Left renal cortex interstitium (tissue), 4 donors: ENCODE measurements around the gene NCKAP5L. TPM values are rescaled to one million over a fixed set of nuclear protein-coding genes. Genes with fewer than 3 reads are reported as not detected.

Source experiments
- DNase-seq, 4 donors: peaks; one replicate each; pipeline ENCODE4 v3.0.0-alpha.2; 2013; ENCODE audit warnings: low read depth in 4 of 4, low spot score in 2 of 4, missing footprints in 1 of 4
- polyA plus RNA-seq, 4 donors: library from polyadenylated mRNA; unstranded; fragments of 120-200 nt; gene quantifications; one replicate each; pipeline ENCODE4 v1.2.1, GENCODE V29; 2013; ENCODE audit not compliant: insufficient read length in 4 of 4

NCKAP5L gene
- polyA plus RNA-seq, 4 donors, result 13.4 to 27.1 (median 21.8) TPM

DNA sequence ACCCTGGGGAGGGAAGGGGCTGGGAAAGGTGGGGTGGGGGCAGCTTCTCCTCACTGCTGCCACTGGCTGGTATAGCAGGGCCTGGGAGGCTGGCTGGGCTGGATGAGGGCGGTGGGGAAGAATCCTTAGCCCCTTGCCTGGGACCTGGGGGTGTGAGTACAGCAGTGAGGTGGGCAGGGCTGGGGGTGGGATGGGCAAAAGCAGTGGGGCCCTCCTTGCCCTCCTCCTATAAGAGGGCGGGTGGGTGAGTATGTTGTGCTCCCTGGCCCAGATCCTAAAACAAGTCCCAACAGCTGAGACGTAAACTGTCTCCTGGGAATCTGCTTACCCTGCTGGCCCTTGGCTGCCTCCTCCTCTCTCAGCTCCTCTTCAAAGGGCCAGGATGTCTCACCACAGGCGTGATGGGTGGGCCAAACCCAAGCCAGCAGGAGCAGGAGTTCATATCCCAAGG, 2.2 kb downstream of the NCKAP5L start:
- DNase-seq, result no peak

DNA sequence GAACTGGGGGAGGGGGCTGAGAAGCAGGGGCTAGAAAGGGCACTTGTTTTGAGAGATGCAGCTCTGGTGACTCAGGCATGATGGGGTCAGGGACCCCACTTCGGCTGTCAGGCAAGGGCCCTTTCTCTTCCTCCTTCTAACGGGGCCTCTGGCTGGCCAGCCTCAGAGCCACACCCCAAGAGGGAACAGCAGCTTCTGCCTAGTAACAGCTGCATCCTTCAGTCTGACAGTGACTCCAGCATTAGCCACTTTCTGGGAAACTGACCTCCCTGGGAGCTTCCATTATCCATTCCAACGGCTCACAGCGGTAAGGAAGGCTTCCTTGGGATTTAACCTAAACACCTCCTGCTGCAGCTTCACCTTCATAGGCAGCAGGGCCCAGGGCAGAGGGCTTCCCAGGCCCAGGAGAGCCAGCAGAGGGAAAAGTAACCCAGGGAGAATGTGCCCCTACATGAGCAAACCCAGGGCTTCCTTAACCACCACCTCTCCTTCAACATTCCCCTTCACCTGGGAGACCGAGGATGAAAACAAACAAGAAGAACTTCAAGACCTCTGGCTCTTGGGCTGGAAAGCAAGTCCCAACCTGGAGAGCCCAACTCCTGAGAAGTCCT, 2.7 kb downstream of the NCKAP5L start:
- DNase-seq, result no peak

DNA sequence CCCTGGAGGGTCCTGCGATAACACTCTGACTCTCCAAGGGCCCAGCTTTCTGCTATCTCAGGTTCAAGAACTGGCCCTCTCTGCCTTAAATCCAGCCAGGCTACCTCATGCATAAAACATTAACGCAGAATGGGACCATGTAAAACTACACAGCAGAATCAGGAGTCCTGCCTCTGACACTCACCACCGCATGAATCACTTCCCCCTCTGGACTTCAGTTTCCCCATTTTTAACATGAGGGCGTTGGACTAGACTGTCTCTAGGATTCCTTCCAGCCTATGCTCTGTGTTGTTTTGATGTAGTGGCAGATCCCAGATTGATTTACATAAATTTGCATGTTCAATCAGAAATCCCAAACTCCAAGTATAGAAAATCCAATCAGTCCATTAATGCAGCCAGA, 3.3 kb downstream of the NCKAP5L start:
- DNase-seq, result no peak

DNA sequence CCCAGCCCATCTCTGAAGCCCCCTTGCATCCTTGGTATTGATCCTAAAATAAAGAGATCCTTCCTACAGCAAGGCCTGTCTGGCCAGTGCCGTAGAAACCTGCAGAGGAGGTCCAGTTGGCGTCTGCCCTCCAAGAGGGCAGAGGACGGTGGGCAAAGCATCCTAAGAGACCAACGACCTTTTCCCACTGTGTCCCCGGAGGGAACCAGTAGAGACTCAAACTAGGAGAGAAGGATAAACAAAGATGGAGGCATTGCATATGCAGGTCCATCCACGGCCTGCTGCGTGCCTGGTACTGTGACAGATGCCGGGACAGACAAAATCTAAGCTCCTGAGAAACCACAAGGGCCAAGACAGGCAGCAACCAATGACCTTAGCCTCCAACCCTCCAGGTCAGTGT, 3.8 kb downstream of the NCKAP5L start:
- DNase-seq, result no peak

DNA sequence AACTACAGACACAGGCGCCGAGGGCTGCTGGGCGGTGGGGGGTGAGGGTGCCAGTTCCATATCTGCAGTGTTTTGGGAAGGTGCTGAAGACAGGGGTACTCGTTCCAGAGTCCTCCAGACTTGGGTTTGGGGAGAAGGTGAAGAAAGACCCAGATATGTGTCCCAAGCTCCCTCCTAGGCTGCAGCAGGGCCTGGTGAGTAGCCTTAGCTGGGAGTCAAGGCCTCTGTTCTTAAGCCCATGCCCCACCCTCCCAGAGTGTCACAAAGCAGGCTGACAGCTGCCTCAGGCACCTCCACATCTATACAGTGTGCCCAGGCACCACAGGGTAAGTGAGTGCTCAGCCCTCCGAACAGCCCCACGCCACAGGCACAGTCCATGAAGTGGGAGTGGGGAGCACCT, 4.3 kb downstream of the NCKAP5L start:
- DNase-seq, result no peak

DNA sequence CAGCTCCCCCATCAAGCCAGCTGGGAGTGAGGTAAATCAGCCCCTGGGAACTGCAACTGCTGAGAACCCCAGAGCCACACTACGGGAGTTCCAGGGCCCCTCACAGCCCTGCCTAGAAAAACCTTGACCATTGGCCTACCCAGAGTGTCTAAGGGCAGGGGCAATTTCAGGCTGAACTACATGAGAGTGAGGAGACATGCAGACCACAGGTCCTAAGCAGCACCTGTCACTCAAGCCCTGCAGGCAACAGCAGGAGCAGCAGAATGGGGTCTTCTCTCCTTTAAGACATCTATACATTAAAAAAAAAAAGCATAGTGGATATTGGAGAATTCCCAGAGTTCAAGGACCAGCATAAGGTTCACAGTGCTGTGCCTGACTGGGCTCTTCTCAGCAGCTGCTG, 4.9 kb downstream of the NCKAP5L start:
- no peak for DNase-seq

DNA sequence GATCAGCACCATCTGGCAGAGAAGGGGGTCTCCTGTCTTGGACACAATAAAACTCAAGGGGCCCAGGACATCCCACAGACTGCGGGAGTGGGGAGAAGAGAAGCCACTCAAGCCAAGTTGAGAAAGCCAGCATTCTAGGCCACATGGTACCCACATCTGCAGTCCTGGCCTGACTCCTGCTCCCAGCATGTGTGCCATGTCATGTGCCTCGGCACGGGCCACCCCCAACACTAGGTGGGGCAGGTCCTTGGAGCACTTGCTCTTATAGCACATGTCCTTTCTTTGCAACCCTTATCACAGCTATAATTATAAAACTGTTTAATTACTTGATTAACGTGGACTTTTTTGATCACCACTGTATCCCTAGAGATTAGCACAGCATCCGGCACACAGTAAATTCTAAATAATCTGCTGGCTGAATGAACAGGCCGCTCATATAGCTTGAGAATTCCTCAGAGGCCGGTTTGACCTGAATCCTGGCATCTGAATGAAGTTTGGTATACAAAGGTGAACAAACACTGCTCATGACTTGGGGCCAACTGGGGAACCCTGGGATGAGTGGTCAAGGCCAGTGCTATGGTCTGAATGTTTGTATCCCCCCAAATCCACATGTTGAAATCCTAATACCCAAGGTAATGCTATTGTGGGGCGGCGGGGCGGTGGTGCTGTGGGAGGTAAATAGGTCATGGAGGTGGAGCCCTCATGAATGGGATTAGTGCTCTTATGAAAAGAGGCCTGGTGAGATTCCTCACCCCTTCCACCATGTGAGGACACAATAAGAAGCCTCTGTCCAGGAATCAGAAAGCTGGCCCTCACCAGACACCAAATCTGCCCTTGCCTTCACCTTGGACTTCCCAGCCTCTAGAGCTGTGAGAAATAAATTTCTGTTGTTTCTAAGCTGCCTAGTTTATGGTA, 6.6 kb downstream of the NCKAP5L start:
- no peak for DNase-seq

DNA sequence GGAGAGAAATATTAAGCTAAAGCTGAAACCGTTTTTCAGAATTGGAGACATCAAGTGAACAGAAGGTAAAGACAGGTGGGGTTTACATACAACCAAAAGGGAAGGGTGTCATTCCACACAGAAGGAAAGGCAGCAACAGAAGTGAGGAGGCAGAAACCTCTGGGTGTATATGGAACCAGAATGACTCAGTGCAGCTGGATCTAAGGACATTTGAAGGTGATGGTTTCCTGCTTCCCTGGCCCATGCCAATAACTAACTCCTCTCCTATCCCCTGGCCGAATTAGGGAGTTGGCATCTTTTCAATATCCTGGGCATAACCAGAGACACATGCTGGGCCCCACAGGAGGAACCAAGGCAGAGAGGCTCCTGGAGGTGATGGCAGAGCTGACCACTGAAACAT, 8.4 kb downstream of the NCKAP5L start:
- no peak for DNase-seq

DNA sequence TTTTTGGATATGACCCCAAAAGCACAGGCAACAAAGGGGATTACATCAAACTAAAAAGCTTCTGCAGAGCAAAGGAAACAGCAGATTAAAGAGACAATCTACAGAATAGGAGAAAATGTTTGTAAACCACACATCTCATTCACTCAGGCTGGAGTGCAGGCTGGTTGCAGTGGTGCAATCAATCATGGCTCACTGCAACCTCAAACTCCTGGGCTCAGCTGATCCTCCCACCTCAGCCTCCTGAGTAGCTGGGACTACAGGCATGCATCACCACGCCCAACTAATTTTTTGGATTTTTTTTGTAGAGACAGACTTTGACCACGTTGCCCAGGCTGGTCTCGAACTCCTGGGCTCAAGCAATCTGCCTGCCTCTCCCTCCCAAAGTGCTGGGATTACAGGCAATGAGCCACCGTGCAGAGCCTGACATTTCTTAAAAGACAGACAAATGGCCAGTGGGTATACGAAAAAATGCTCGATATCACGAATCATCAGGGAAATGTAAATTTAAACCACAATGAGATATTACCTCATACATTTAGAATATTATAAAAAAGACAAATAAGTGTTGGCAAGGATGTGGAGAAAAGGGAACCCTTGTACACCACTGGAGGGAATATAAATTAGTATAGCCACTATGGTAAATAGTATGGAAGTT, 9.8 kb downstream of the NCKAP5L start:
- DNase-seq, result no peak

DNA sequence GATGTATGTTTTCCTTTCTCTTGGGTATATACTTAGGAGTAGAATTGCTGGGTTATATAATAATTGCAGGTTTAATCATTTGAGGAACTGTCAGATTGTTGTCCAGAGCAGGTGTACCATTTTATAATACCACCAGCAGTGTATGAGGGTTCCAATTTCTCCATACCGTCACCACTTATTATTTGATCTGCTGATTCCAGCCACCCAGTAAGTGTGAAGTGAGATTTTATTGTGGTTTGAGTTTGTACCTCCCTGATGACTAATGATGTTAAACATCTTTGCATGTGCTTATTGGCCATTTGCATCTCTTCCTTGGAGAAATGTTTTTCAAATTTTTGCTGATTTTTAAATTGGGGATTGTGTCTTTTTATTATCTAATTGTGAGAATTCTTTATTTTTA, 15.1 kb downstream of the NCKAP5L start:
- DNase-seq, result no peak

DNA sequence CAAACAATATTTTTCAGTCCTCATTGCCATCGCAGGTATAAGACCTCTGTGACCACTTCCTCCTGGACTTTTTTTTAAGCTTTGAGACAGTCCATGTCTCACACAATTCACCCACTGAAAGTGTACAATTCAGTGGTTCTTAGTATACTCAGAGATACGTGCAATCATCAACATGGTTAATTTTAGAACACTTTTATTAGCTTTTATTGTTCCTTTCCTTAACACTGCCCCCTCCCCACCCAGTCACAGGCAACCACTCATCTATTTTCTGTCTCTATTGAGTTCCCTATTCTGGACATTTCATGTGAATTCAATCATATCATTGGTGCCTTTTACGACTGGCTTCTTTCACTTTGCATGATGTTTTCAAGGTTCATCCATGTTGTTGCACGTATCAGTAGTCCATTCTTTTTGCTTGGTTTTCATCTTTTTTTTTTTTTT, 16.2 kb downstream of the NCKAP5L start:
- DNase-seq, result no peak

DNA sequence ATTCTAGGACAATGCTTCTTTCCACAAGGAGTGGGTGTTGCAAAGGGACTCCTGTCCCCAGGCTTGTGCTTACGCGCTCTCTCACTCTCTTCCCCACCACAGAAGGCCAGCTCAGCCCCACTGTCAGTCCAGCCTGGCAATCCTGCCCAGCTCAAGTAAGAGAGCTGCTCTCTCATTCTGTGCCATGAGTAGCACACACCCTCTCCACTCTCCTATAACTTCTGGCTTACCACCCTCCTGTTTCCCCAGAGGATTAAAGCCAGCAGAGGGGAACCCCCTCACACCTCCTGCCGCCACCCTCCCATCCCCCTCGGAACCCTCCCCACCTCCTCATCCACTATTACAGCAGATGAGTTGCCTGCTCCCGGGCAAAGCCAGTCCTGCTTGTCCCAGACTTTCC, 17.1 kb downstream of the NCKAP5L start:
- no peak for DNase-seq

DNA sequence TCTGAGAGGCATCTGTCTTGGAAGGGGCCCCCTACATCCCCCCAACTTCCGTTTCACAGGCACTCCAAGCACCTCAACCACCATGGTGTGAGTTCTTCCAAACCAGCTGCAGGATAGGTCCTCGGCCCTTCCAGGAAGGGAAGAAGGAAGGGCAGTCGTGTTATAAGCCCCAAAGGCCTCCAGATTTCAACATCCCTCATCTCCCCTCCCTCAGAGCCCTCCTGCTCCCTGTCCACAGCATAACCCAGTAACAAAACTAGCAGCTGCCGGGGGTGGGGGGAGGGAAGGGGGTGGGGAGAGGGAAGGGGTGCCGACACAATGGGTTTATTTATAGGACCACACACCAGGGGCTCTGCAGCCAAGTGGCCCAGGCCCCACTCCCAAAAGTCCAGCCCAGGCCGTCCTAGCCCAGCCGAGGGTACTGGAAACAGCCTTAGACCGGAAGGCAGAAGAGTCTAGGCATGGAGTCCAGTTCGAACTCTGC, 18.3 kb downstream of the NCKAP5L start:
- no peak for DNase-seq

DNA sequence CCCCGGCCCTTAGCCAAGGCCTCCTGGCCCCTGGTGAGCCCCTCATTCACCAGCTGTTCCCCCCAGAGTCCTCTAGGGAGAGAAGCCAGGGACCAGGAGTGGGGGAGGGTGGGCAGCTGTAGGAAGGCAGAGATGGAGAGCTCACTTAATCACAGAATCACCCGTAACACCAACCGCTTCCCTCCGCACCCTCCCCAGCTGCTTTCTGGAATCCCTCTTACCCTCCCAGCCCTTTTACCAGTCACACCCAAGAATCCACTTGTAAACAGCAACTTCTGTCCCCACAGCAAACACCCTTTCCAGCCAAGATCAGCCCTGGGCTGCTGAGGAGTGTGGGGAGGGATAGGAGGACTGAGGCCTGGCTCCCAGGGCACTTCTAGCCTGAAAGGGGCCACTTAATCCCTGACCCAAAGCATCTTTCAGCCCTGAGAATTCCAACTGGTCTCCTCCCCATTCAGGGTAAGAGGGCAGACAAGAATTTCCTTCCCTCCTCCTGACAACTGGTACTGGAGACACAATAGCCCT, 18.8 kb downstream of the NCKAP5L start:
- DNase-seq, result no peak

DNA sequence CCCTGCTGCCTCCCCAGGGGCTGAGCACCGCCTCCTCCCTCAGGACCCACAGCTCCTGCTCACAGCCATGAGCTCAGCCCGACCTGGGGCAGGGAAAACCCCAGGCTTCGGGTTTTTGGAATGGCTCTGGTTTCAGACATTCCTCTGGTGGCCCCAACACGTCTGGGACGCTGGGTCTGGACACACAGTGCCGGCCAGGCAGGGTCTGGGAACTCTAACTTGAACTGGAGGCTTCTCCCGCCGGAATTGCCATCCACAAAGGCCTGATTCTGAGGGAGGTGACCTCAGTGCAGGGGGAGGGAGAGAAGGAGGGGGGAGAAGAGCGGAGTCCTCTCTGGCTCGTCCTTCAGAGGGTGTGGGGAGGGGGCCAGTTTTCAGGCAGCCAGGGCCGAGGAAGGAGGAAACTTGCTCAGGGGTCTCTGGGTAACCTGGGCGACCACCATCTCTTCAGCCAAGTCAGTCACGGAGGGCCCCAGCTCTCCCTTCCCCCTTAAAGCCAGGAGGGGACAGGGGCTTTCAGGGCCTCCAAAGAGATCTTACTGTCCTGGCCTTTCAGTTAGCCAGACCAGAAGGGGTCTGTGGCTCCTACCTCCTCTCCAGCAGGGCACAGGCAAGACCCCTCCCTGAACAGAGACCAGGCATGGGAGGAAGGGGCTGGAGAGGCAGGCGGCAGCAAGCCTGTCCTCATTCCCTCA, 19.4 kb downstream of the NCKAP5L start:
- DNase-seq, result no peak

DNA sequence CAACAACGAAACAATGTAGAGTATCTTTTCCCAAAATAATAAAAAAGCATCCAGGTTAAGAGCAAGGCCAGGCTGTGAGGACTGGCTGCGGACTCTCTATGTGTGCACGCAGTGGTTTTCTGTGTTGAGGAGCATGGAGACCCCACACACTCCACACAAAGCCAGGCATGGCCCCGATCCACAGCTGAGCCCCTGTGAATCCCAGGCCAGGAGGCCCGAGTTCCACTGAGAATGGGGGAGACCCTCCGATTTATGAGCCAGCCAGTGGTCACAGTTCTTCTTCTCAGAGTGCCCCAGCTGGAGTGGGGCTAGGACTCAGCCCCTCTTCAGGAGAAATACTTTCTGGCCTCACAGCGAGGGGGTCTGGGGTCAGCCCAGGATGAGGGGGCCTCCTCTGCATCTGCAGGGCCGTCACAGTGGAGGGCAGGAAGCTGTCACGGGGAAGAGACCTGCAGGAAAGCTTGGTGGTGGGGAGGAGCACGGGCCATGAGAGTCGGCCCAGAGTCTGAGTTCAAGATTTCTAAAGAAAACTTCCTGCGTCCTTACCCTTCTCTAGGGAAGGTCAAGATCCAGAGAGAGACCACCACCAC, 20.1 kb downstream of the NCKAP5L start:
- no peak for DNase-seq

DNA sequence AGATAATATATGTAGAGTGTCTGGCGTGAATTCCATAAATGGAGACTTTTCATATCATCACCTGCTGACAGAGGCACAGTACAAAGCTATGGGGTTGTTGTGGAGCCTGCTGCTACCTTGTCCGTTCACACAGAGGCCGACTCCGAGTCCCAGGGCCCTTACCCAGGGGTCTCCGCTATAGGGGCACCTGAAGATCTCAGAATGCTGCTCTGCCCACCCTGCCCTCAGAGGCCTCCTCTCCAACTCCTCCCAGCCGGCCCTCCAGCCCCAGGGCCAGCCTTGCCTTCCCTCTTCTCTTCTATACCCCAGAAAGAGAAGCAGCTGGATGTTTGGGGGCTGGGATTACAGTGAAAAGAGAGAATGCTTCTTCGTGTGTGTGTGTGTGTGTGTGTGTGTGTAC, 21.3 kb downstream of the NCKAP5L start:
- no peak for DNase-seq

DNA sequence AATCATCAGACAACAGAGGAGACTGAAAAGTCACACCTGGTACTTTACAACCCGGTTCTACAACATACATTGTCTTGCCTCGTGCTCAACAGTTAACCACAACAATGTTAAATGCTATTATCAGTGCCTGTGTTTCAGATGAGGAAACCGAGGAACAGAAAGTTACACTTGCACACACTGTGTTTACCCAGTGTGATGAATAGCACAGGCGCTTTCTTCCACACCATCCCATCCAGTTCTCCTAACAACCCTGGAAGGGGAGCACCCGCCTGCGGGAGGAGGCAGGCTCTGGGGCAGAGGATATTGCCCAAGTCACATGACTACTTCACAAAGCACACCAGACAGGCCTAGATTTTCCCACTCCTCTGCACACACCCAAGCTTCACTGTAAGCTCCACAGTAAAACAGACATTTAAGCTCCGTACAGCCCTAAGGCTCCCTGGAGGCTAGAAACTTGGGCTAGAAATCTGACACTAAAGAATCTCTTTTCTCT, 21.8 kb downstream of the NCKAP5L start:
- no peak for DNase-seq

DNA sequence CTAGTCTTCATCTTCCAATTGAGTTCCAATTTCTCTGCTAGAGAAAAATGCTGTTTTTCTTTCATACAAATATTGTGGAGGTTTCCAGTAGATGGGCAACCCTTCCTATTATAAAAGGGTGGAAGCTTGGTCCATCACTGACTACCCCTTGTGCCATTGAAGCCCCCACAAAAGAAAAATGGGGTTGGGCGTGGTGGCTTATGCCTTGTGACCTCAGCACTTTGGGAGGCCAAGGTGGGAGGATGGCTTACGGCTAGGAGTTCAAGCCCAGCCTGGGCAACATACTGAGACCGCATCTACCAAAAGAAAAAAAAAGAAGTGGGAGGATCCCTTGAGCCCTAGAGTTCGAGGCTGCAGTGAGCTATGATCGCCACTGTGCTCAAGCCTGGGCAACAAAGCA, 22.8 kb downstream of the NCKAP5L start:
- DNase-seq, result no peak

DNA sequence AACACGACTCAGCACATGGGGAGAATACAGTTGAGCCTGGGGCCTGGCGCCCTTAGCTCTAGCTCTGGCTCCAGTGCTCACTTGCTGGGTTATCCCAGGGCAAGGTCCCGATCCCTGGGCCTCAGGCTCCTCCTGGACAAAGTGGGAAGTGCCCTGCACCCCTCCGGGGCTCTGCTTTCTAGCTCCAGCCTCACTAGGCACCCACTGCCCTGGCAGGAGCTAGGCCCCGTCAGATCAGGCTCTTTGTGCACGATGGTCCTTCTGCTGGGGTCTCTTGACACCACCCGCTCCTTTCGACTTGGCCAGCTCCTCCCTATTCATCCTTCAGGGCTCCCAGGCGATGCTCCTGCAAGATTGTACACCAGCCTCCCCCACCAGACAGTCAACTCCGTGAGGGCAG, 23.4 kb downstream of the NCKAP5L start:
- DNase-seq, result no peak
